ENCODE data around the gene PLEKHM1.

Gene PLEKHM1

GRCh38 chr17:45411348-45412105, 79.0 kb downstream of the PLEKHM1 start:
- no peaks in the 10 kb centered on the region for H3K9me3 Mint-ChIP-seq
- H3K27ac Mint-ChIP-seq, result peak overlapping the region in 1 of 3 experiments; percentile 14
- peaks cover 15% of the 10 kb centered on the region for H3K27me3 Mint-ChIP-seq (ENCODE audit: low read depth)
- H3K4me1 Mint-ChIP-seq, result peaks cover 27% of the 10 kb centered on the region
- no peak overlapping the region for H3K4me3 Mint-ChIP-seq
- no peaks in the 10 kb centered on the region for H3K36me3 Mint-ChIP-seq (ENCODE audit: low read depth)
- no peak for TF ChIP-seq CTCF (IDR thresholded peaks at IDR 0.05; ENCODE audit: unreplicated experiment in 3 of 3)

- Mint-ChIP-seq H3K4me3 (no peak overlapping the region), H3K36me3 (ENCODE audit: low read depth) (no peaks in the 10 kb centered on the region)
Measured at GRCh38 chr17:45410144-45411091, 80.1 kb downstream of the PLEKHM1 start.

GRCh38 chr17:45409659-45410076, 80.9 kb downstream of the PLEKHM1 start:
- peaks cover 21% of the 10 kb centered on the region for H3K27me3 Mint-ChIP-seq (ENCODE audit: low read depth)
- peaks cover 27% of the 10 kb centered on the region for H3K4me1 Mint-ChIP-seq
- no peak overlapping the region for H3K4me3 Mint-ChIP-seq
- H3K27ac Mint-ChIP-seq, result no peak overlapping the region
- H3K9me3 Mint-ChIP-seq, result no peaks in the 10 kb centered on the region
- no peaks in the 10 kb centered on the region for H3K36me3 Mint-ChIP-seq (ENCODE audit: low read depth)
- TF ChIP-seq CTCF (IDR thresholded peaks at IDR 0.05; ENCODE audit: unreplicated experiment in 3 of 3), result no peak

More at GRCh38 chr17:45410144-45411091, 80.1 kb downstream of the PLEKHM1 start:
- Mint-ChIP-seq H3K27ac (peak overlapping the region in 2 of 3 experiments; percentile 14 to 64), H3K4me1 (peaks cover 32% of the 10 kb centered on the region), H3K27me3 (ENCODE audit: low read depth) (peaks cover 21% of the 10 kb centered on the region), H3K9me3 (no peaks in the 10 kb centered on the region)
- no peak for TF ChIP-seq CTCF (IDR thresholded peaks at IDR 0.05; ENCODE audit: unreplicated experiment in 3 of 3)

DNA sequence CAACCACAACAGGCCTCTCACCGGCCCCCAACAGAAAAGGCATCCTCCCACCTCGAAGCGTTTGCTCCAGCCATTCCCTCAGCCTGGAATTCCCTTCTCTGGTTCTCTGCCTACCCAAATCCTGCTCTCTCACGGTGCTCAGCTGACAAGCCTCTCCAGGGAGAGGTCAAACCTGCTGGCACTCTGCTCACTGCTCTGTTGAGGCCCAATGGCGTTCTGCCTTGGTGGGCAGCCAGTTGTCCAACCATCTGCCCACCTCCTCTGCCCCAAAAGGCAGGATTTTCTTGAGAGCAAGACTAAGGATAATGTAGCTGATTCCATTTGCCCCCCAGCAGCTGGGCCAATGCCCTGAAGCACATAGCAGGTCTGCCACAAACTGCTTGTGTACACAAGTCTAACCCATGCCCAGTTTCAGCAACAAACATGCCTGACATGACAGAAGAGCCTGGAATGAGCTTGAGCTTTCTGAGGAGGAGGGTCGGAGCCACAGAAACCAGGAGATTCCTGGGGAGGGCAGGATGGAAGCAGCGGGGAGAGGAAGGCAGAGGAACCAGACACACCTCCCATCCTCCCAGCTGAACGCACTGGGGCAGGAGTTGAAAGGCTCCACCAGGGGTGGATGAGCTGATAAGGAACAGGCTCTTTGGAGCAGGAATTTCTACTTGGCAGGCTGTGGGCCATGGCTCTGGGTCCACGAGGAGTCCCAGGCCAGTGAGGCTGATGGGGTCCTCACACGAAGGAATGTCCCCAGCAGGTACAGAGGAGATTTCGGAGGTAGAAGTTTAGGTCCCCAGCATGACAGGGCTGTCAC, 81.7 kb downstream of the PLEKHM1 start:
- peak overlapping the region; percentile 15 to 34 (median 34) for H3K27ac Mint-ChIP-seq
- peaks cover 21% of the 10 kb centered on the region for H3K27me3 Mint-ChIP-seq (ENCODE audit: low read depth)
- no peak for TF ChIP-seq CTCF (IDR thresholded peaks at IDR 0.05; ENCODE audit: unreplicated experiment in 3 of 3)
- peaks cover 27% of the 10 kb centered on the region for H3K4me1 Mint-ChIP-seq
- no peaks in the 10 kb centered on the region for H3K9me3 Mint-ChIP-seq
- no peak overlapping the region for H3K4me3 Mint-ChIP-seq
- no peaks in the 10 kb centered on the region for H3K36me3 Mint-ChIP-seq (ENCODE audit: low read depth)

DNA sequence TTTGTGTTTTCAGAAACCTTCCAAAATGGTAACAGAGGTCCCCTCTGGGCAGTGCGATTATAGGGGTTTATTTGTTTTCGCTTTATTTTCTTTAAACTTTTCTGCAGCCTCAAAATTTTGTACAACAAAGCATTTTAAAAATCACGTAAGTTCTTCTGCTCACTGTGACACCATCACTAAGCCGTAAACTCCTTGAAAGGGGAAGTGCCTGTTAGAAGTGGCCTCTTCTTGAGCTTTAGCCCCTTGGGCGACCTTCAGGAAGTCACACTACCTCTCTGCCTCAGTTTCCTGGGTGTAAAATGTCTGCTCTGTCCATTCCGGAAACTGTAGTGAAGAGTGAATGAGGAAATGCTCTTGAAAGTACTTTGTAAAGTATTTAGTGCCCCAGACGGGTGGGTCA, 84.4 kb downstream of the PLEKHM1 start:
- no peak for TF ChIP-seq CTCF (IDR thresholded peaks at IDR 0.05; ENCODE audit: unreplicated experiment in 3 of 3)
- peaks cover 27% of the 10 kb centered on the region for H3K4me1 Mint-ChIP-seq
- H3K9me3 Mint-ChIP-seq, result no peaks in the 10 kb centered on the region
- H3K27ac Mint-ChIP-seq, result peak overlapping the region in 1 of 3 experiments; percentile 97
- no peaks in the 10 kb centered on the region for H3K36me3 Mint-ChIP-seq (ENCODE audit: low read depth)
- peaks cover 21% of the 10 kb centered on the region for H3K27me3 Mint-ChIP-seq (ENCODE audit: low read depth)
- H3K4me3 Mint-ChIP-seq, result peak overlapping the region; percentile 34 to 52 (median 50)

Measured in nephron (organoid).